Measurements from ENCODE around the gene APBB1IP. TPM values are rescaled to one million over a fixed set of nuclear protein-coding genes. Genes with fewer than 3 reads are reported as not detected.

APBB1IP gene
- total RNA-seq, 2 donors from 2014 or later: 73.9 to 77.1 TPM

Other genes with a start within 250 kb of the APBB1IP start
- gene GAD2, start 221.6 kb upstream of the APBB1IP start, total RNA-seq: not detected